Esophagus squamous epithelium (tissue), 5 donors: ENCODE results near the gene NDUFB11. TPM values are rescaled to one million over a fixed set of nuclear protein-coding genes. Genes with fewer than 3 reads are reported as not detected.

ENCODE experiments used
- DNase-seq: peaks from one replicate; lab custom pipeline; 2025; lab: John Stamatoyannopoulos, UW
- H3K27ac ChIP-seq, 4 donors: fragments of 200-600 bp; sonication (generic); one replicate each; pipeline ENCODE4 v1.5.1; 2016 to 2019; ENCODE audit warnings: mild to moderate bottlenecking in 1 of 4
- H3K27me3 ChIP-seq, 4 donors: fragments of 200-600 bp; sonication (generic); 1 replicate in 3 of 4; 2 replicates in 1 of 4; pipeline versions ENCODE4 v1.5.1 to v1.6.0; 2017 to 2021; ENCODE audit warnings: antibody characterized with exemption in 1 of 4
- H3K36me3 ChIP-seq, 3 donors: fragments of 200-600 bp; sonication (generic); one replicate each; pipeline ENCODE4 v1.5.1; 2016 to 2019
- H3K4me1 ChIP-seq, 3 donors: fragments of 200-600 bp; sonication (generic); one replicate each; pipeline ENCODE4 v1.5.1; 2017 to 2019
- H3K4me3 ChIP-seq, 4 donors: fragments of 200-600 bp; sonication (generic); 1 replicate in 3 of 4; 2 replicates in 1 of 4; pipeline ENCODE4 v1.5.1; 2016 to 2019; ENCODE audit warnings: mild to moderate bottlenecking in 2 of 4, moderate library complexity in 1 of 4
- H3K9me3 ChIP-seq, 3 donors: fragments of 200-600 bp; sonication (generic); one replicate each; pipeline ENCODE4 v1.5.1; 2016 to 2019
- CTCF ChIP-seq, 6 experiments: fragments of 450-650 bp in 4 of 6; fragments of 200-600 bp in 2 of 6; sonication (generic) in 2 of 6; IDR thresholded peaks; one replicate each; pipeline ENCODE4 v1.5.1; 2016 to 2019; ENCODE audit warnings: antibody characterized with exemption in 6 of 6, mild to moderate bottlenecking in 4 of 6, moderate library complexity in 4 of 6
- POLR2A ChIP-seq, 4 donors: fragments of 450-650 bp; IDR thresholded peaks; one replicate each; pipeline ENCODE4 v1.6.1; 2017; ENCODE audit warnings: antibody characterized with exemption in 4 of 4, mild to moderate bottlenecking in 4 of 4, moderate library complexity in 3 of 4
- WGBS, 2 donors: methylation state at CpG; one replicate each; pipeline ENCODE4 v1.1.5; 2018; 5-methylcytosine and 5-hydroxymethylcytosine counted together
- intact Hi-C: fragments of 100-400 bp; cut with DNase I; formaldehyde crosslinking; loops from one replicate; pipeline ENCODE4 v1.15.0; 2022
- total RNA-seq, 4 donors: library from RNA; depleted of rRNA; stranded (reverse); fragments of >200 nt; gene quantifications; one replicate each; pipeline ENCODE4 v1.1.0, GENCODE V29; 2016
- donor health status: DM: yes; HTN: yes; CAD: no.

NDUFB11 gene
- 10 to 100 TPM; 41.4 to 74.6 (median 59.8) TPM for total RNA-seq

- peak within 1 kb of the TSS; percentile 69 to 78 (median 70) for H3K4me3 ChIP-seq
- peak; percentile 43 for DNase-seq
- H3K27ac ChIP-seq: peak within 1 kb of the TSS; percentile 92 to 97 (median 96)
- intact Hi-C loops: no loop called here
- TF ChIP-seq CTCF (IDR thresholded peaks at IDR 0.05) (peak; percentile 31 to 87 (median 78)), POLR2A (IDR thresholded peaks at IDR 0.05) (peak in 3 of 4 donors; percentile 43 to 78 (median 56))
- H3K27me3 ChIP-seq: no peaks in the 10 kb centered on the region
- H3K4me1 ChIP-seq: peaks cover 0 to 35% (median 19%) of the 10 kb centered on the region in 3 donors
- H3K36me3 ChIP-seq: peaks cover 0 to 22% (median 0%) of the 10 kb centered on the region in 3 donors
- 20% methylated on average over 3 of the region's 54 CpGs; no CpG with 5 or more reads in 1 of the 2 donors for WGBS, 2 donors
- no peaks in the 10 kb centered on the region for H3K9me3 ChIP-seq
Measured at GRCh38 chrX:47144626-47145394, at the start of gene NDUFB11, which contains the start of gene RBM10. TSS of gene NDUFB11 (minus strand) at chrX:47144702. CDS start at chrX:47144679, 23 bp downstream. TSS of gene RBM10 (plus strand) at chrX:47145221. CDS start at chrX:47147482, 2,261 bp downstream.

- Histone ChIP-seq H3K9me3 (no peaks in the 10 kb centered on the region), H3K4me1 (peaks cover 27 to 73% (median 38%) of the 10 kb centered on the region in 3 donors), H3K36me3 (peaks cover 4 to 8% (median 4%) of the 10 kb centered on the region in 3 donors), H3K27ac (peak within 1 kb of the TSS; percentile 97 to 99 (median 98)), H3K27me3 (no peaks in the 10 kb centered on the region), H3K4me3 (peak within 1 kb of the TSS; percentile 71 to 91 (median 86))
- TF ChIP-seq POLR2A (IDR thresholded peaks at IDR 0.05) (peak in 2 of 4 donors; percentile 64 to 82), CTCF (IDR thresholded peaks at IDR 0.05) (peak; percentile 81 to 99 (median 90))
- intact Hi-C loops: no loop called here
- WGBS, 2 donors: 0 to 3% methylated on average over 8 to 11 of the region's 50 CpGs
- peak; percentile 90 for DNase-seq
Measured at GRCh38 chrX:47193475-47194193, 49.1 kb upstream of the NDUFB11 start, which contains the start of gene UBA1. TSS of gene UBA1 (plus strand) at chrX:47193829. CDS start at chrX:47198803, 4,974 bp downstream.

GRCh38 chrX:47191806-47192401, 47.4 kb upstream of the NDUFB11 start:
- TF ChIP-seq POLR2A (IDR thresholded peaks at IDR 0.05) (no peak), CTCF (IDR thresholded peaks at IDR 0.05) (no peak)
- intact Hi-C loops: no loop called here
- Histone ChIP-seq H3K36me3 (peaks cover 0 to 4% (median 0%) of the 10 kb centered on the region in 3 donors), H3K4me1 (peaks cover 27 to 56% (median 33%) of the 10 kb centered on the region in 3 donors), H3K27me3 (no peaks in the 10 kb centered on the region), H3K4me3 (peak overlapping the region in 3 of 4 donors; percentile 59 to 71 (median 61)), H3K27ac (peak overlapping the region; percentile 62 to 85 (median 80)), H3K9me3 (no peaks in the 10 kb centered on the region)
- no peak for DNase-seq
- 61 to 73% methylated on average over 5 to 15 of the region's 16 CpGs for WGBS, 2 donors

- H3K4me1 ChIP-seq: peaks cover 27 to 50% (median 27%) of the 10 kb centered on the region in 3 donors
- H3K27me3 ChIP-seq: no peaks in the 10 kb centered on the region
- no peaks in the 10 kb centered on the region for H3K9me3 ChIP-seq
- peak in 1 of 4 donors; percentile 6 for TF ChIP-seq POLR2A (IDR thresholded peaks at IDR 0.05)
- no peak for TF ChIP-seq CTCF (IDR thresholded peaks at IDR 0.05)
- no peak for DNase-seq
- 33% methylated on average over 17 of the region's 26 CpGs; no CpG with 5 or more reads in 1 of the 2 donors for WGBS, 2 donors
- peak overlapping the region; percentile 52 to 71 (median 60) for H3K4me3 ChIP-seq
- peaks cover 0 to 9% (median 2%) of the 10 kb centered on the region in 3 donors for H3K36me3 ChIP-seq
- H3K27ac ChIP-seq: peak overlapping the region; percentile 62 to 85 (median 80)
- intact Hi-C loops: no loop called here
Measured at GRCh38 chrX:47191331-47191730, 46.8 kb upstream of the NDUFB11 start.
